Hepatocyte (in vitro differentiated cells): Measurements from ENCODE around the gene TBC1D2.

Source experiments
- CTCF ChIP-seq: fragments of 200-600 bp; sonication (generic); IDR thresholded peaks from 2 replicates; pipeline ENCODE4 v1.5.1; 2016; ENCODE audit warnings: antibody characterized with exemption, mild to moderate bottlenecking; ENCODE audit not compliant: poor library complexity
- EZH2 ChIP-seq: fragments of 200-600 bp; sonication (generic); IDR thresholded peaks from 2 replicates; pipeline ENCODE4 v1.6.1; 2016; ENCODE audit warnings: antibody characterized with exemption, mild to moderate bottlenecking, borderline replicate concordance
- EZH2phosphoT487 ChIP-seq: fragments of 200-600 bp; sonication (generic); IDR thresholded peaks from one replicate; pipeline ENCODE4 v1.6.1; 2018; ENCODE audit warnings: antibody characterized with exemption, mild to moderate bottlenecking, low read depth, moderate library complexity; ENCODE audit not compliant: unreplicated experiment, severe bottlenecking

GRCh38 chr9:98217255-98217654, 38.2 kb downstream of the TBC1D2 start:
- TF ChIP-seq CTCF (no peak), EZH2 (no peak), EZH2phosphoT487 (no peak)
